ENCODE measurements around the gene INPP5A.

DNA sequence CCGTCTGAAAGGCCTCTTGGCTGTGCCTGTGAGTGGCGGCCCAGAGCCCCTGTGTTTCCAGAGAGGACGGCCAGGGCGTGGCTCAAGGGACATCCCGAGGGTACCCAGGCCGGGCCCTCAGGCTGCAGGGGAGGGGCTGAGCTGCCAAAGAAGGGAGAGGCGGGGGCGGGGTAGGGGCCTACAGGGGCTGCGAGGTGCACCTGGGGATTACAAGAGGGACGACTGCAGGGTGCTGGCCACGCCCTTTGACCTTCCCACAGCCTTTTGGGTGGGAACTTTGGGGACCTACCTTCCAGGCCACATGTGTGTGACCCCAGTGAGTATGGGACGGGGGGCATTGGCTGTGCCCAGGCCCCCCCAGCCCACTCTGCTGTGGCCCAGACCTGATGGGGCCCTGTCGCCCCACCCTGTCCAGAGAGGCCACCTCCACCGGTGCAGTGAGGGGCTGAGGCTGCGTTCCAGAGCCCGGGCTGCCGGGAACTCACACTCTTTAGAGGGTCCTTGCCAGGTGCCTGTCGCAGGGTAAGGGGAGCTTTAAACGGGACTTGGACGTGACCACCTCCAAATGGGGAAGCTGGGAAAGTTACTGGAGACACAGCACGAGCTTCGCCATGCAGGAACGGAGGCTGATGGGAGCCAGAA lies 267.3 kb downstream of the INPP5A start:
- no peak for TF ChIP-seq POLR2A (IDR thresholded peaks at IDR 0.05)
- TF ChIP-seq, protein P1, sequence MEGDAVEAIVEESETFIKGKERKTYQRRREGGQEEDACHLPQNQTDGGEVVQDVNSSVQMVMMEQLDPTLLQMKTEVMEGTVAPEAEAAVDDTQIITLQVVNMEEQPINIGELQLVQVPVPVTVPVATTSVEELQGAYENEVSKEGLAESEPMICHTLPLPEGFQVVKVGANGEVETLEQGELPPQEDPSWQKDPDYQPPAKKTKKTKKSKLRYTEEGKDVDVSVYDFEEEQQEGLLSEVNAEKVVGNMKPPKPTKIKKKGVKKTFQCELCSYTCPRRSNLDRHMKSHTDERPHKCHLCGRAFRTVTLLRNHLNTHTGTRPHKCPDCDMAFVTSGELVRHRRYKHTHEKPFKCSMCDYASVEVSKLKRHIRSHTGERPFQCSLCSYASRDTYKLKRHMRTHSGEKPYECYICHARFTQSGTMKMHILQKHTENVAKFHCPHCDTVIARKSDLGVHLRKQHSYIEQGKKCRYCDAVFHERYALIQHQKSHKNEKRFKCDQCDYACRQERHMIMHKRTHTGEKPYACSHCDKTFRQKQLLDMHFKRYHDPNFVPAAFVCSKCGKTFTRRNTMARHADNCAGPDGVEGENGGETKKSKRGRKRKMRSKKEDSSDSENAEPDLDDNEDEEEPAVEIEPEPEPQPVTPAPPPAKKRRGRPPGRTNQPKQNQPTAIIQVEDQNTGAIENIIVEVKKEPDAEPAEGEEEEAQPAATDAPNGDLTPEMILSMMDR (IDR thresholded peaks at IDR 0.05) = no peak
